Endothelial cell of umbilical vein (primary cell): ENCODE data around the gene GSDME.

Source experiments
- EZH2 ChIP-seq: IDR thresholded peaks from 2 replicates; pipeline ENCODE4 v1.6.1; 2012; ENCODE audit warnings: borderline replicate concordance, low read depth, mild to moderate bottlenecking, moderate library complexity, low read length, inconsistent platforms; ENCODE audit not compliant: severe bottlenecking
- GATA2 ChIP-seq: IDR thresholded peaks from 2 replicates; pipeline ENCODE4 v1.7.0; 2011; ENCODE audit warnings: low read depth, mild to moderate bottlenecking, moderate library complexity, mixed read lengths, low read length; ENCODE audit not compliant: insufficient read length, insufficient read depth
- JUN ChIP-seq: IDR thresholded peaks from 2 replicates; pipeline ENCODE4 v1.6.1; 2011; ENCODE audit warnings: borderline replicate concordance, low read depth; ENCODE audit not compliant: insufficient read length, insufficient read depth
- MYC ChIP-seq: IDR thresholded peaks from one replicate; pipeline ENCODE4 v1.6.1; 2011; ENCODE audit warnings: mild to moderate bottlenecking, low read depth, low read length
- POLR2A ChIP-seq: IDR thresholded peaks from 2 replicates; pipeline ENCODE4 v1.6.1; 2012; ENCODE audit warnings: low read depth, mild to moderate bottlenecking, control low read depth, low read length
- POLR2AphosphoS5 ChIP-seq: IDR thresholded peaks from 2 replicates; pipeline ENCODE4 v1.6.1; 2012; ENCODE audit warnings: low read depth, mild to moderate bottlenecking, control low read depth, low read length, moderate library complexity; ENCODE audit not compliant: insufficient read depth
- TF ChIP-seq, protein P1 (sequence below), 2 donors: IDR thresholded peaks; 1 replicate in 1 of 2; 2 replicates in 1 of 2; pipeline ENCODE4 v1.5.1; 2011; ENCODE audit warnings: low read length in 2 of 2, mild to moderate bottlenecking in 2 of 2, moderate library complexity in 2 of 2, control low read depth in 1 of 2, inconsistent platforms in 1 of 2, low read depth in 1 of 2; ENCODE audit not compliant: insufficient read depth in 1 of 2; ENCODE audit errors: extremely low read depth in 1 of 2
- TF ChIP-seq, protein P2 (sequence below): IDR thresholded peaks from 2 replicates; pipeline ENCODE4 v1.6.1; 2011; ENCODE audit not compliant: insufficient read depth, insufficient read length

DNA sequence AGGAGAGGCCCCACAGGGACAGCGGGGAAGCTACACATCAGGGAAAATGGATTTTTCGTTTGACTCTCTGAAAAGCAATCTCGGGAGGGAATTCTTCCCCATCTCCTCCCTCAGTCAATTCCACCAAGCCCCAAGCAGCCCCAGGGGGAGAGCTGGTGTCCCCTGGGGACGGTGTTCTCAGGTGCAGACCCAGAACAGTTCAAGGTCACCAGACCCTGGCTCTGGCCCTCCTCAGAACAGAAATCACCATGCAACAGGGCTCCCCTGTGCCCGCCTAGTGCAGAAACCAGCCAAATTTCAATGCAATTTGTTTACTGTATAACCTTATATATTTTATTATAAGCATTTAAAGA, 34.1 kb downstream of the GSDME start:
- TF ChIP-seq, protein P1, sequence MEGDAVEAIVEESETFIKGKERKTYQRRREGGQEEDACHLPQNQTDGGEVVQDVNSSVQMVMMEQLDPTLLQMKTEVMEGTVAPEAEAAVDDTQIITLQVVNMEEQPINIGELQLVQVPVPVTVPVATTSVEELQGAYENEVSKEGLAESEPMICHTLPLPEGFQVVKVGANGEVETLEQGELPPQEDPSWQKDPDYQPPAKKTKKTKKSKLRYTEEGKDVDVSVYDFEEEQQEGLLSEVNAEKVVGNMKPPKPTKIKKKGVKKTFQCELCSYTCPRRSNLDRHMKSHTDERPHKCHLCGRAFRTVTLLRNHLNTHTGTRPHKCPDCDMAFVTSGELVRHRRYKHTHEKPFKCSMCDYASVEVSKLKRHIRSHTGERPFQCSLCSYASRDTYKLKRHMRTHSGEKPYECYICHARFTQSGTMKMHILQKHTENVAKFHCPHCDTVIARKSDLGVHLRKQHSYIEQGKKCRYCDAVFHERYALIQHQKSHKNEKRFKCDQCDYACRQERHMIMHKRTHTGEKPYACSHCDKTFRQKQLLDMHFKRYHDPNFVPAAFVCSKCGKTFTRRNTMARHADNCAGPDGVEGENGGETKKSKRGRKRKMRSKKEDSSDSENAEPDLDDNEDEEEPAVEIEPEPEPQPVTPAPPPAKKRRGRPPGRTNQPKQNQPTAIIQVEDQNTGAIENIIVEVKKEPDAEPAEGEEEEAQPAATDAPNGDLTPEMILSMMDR (IDR thresholded peaks at IDR 0.05; ENCODE audit: extremely low read depth in 1 of 2, insufficient read depth in 1 of 2, low read depth in 1 of 2, low read length in 2 of 2), result no peak
- no peak for TF ChIP-seq POLR2A
- no peak for TF ChIP-seq MYC
- TF ChIP-seq POLR2AphosphoS5, result no peak
- no peak for TF ChIP-seq JUN
- no peak for TF ChIP-seq GATA2
- TF ChIP-seq, protein P2, sequence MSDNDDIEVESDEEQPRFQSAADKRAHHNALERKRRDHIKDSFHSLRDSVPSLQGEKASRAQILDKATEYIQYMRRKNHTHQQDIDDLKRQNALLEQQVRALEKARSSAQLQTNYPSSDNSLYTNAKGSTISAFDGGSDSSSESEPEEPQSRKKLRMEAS, result no peak
- no peak for TF ChIP-seq EZH2
